HG03432 (cell line): ENCODE results near the gene NT5C2.
"Not testable (repeated sequence)": the region's sequence is repeated elsewhere in the genome, so short reads cannot be mapped to it uniquely, and the experiment has no call there.

Experiments used
- ATAC-seq: cut with Tn5 transposase; IDR thresholded peaks from one replicate; pipeline ENCODE4 v1.9.1; 2021; ENCODE audit warnings: mild to moderate bottlenecking, moderate library complexity; ENCODE audit not compliant: unreplicated experiment

Gene NT5C2

GRCh38 chr10:103095005-103095404 is 98.1 kb downstream of the NT5C2 start:
- no peak for ATAC-seq

- no peak for ATAC-seq
These were observed 102.2 kb downstream of the NT5C2 start for GRCh38 chr10:103090911-103091310.

DNA sequence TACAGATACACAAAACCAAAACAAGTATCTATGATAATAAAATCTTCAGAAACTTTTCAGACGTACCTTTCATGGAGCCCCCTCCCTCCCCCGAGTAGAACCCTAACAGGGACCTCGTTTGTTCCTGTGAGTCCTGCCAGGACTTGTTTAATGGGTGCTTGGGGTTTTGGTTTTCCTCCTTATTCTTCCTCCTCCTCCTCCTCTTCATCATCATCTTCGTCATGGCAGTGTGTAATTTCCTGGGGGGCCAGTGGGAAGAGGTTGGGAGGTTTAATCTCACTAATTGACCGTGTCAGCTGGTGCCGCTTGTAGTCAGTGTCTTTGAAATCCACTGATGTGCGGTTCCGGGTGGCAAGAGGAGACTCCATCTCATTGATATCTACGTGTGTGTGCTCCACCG is 103.6 kb downstream of the NT5C2 start:
- ATAC-seq = no peak

GRCh38 chr10:103086799-103087198 is 106.3 kb downstream of the NT5C2 start:
- ATAC-seq = no peak

GRCh38 chr10:103086261-103086660 is 106.8 kb downstream of the NT5C2 start:
- ATAC-seq = no peak

DNA sequence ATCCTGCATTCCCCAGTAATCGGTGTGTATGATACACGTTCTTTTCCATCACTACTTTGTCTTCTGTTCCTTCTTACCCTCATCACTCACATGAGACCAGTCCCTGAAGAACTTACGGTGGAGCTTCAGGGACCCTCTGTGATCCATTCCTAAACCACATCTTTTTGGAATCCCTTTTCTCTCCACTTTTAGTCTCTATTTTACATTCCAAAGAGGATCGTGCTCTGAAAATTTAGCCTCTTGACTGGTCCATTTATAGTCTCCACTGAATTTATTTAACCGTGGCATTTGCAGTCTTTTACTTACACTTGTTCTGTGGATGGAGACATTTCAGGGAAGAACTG is 109.1 kb downstream of the NT5C2 start:
- ATAC-seq = no peak

- no peak for ATAC-seq
These were observed 109.7 kb downstream of the NT5C2 start for GRCh38 chr10:103083266-103083976.

DNA sequence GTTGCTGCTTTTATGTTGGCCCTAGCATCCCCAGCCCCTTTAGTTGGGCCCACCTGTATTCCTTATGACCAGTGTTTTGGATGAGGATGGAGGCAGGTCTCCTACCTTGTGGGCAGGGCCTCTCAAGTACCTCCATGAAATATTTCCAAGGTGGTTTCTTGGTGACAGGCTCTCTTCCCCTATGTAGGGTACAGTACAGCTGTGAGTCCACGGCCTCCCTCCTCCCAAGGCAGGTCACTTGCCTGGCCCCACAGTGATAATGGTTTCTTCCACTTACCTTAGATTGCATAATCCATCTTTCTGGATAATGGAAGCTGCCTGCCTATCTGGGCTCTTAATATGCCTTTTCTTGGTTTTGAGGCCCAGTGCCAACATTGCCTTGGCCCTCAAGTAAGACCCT is 110.4 kb downstream of the NT5C2 start:
- no peak for ATAC-seq

DNA sequence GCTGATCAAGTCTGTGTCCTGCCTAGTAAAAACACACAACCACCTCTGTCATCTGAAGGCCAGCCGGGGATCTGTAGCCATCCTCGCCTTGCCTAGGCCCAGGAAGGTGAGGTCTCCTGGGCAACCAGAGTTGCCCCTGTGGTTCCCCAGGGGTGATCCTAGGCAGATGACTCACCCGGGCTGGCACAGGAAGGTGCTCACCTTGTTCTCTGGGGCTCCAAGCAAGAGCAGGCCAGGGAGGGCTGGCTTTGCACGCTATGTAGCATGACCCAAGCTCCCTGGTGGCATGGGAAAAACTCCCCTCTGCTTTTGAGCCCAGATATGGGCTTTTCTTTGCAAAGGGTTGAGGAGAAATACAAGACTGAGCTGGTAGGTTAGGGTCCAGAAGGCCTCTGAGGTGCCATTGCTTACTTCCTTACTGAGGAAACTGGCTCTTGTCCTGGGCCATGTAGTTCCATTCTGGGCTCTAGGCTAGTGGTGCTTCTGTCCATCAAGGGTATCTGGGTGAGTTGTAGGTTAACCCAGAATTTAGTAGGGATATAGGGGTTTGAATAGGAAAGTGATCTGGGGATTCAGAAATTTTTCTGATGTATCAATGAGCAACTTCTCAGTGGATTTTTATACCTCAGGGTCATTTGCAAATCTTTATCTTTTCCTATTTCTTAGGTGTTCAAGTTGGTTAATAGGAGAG is 112.0 kb downstream of the NT5C2 start:
- no peak for ATAC-seq

GRCh38 chr10:103079946-103080345 is 113.1 kb downstream of the NT5C2 start:
- no peak for ATAC-seq

GRCh38 chr10:103079100-103079499 is 114.0 kb downstream of the NT5C2 start:
- no peak for ATAC-seq

DNA sequence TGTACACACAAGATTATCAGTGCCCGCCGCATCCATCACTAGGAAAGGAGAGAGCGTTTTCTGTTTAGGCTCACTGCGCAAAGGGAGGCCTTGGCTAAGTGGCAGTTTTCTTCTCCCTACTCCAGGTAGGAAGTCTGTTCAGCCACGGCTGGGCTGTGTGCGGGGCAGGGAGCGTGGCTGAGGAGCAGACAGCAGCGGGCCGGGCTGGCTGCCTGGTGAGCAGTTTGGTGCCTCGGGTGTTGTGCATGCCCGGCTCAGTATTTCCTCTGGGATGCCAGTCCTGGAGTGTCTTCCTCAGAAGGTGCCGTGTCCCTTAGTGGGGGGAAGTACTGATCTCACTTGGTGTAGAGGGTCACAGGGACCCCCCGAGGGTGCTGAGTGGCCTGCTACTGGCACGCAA is 114.4 kb downstream of the NT5C2 start:
- ATAC-seq = no peak

DNA sequence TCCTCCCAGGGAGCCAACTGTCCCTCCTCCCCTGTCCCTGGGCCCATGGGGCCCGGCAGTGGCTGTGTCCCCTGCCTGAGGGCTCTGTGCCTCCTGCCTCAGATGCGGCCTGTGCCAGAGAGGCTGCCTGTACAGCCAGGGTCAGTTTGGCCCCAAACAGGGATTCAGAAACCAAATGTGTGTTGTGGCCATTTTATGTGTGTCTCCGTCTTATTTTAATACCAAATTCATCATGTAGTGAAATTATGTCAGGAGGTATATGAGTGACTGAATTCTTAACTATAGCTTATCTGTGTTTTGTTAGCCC is 114.8 kb downstream of the NT5C2 start:
- ATAC-seq = no peak

- no peak for ATAC-seq
These were observed 115.4 kb downstream of the NT5C2 start for GRCh38 chr10:103077491-103078308.

GRCh38 chr10:103077020-103077419 is 116.1 kb downstream of the NT5C2 start:
- ATAC-seq = no peak

DNA sequence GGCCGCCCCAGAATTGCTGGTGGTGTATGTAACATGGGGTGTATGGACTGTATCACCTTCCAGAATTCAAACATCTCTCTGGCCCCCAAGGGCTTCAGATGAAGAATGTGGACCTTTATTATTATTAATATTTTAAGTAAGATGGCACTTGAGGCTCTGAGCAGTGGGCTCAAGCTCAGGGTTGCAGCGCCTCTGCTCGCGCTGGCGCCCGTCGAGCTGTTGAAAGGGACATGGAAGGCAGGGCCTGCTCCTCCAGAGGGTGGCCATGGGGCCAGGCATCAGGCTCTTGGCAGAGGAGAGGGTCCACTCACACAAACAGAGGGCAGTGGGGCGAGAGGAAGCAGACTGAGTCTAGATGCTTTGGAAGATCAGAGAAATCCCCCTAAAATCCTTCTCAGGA is 120.2 kb downstream of the NT5C2 start:
- ATAC-seq = no peak

GRCh38 chr10:103072276-103072675 is 120.8 kb downstream of the NT5C2 start:
- ATAC-seq = no peak

- peak; percentile 64 for ATAC-seq
These were observed 123.4 kb downstream of the NT5C2 start for GRCh38 chr10:103069453-103070331.

DNA sequence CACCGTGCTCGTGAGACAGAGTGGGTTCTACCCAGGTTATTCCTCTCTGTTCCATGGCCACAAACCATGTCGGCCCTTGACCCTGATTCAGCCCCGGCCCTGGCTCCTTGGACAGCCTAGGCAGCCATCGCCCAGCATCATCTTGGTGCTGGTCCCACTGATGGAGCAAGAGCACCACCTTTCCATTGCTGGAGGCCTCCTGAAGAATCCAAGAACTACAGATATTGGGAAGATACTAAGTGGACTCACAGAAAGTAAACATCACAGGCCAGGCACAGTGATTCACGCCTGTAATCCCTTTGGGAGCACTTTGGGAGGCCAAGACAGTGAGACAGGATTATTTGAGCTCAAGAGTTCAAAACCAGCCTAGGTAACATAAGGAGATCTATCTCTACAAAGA is 125.1 kb downstream of the NT5C2 start:
- no peak for ATAC-seq

DNA sequence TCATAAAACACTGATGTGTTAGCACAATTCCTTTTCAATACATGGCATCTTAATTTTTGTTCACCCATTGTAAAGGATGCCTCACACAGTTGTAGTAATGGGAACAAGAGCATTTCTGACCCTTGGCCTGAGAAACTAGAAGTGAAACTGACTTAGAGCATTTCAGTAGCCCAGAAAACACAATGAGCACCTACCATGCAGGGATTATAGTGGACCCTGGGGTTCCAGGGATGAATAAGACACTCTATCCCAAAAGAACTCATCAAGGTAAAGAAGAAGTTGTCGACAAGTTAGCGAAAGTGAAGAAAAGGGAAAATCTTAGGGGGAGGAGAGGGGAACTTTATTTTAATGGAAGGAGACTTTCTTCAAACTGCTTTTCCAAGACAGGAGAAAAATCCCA is 125.6 kb downstream of the NT5C2 start:
- no peak for ATAC-seq

- not testable (repeated sequence) for ATAC-seq
These were observed 126.0 kb downstream of the NT5C2 start for GRCh38 chr10:103067099-103067477.
